ENCODE data around the gene EPC1.
A peak's percentile ranks its signal among the peaks of the same experiment; 100 is the strongest.

The EPC1 gene

GRCh38 chr10:32323051-32323450, 23.9 kb downstream of the EPC1 start:
- Mint-ChIP-seq H3K27ac (ENCODE audit: low read depth) (no peak overlapping the region), H3K4me1 (peaks cover 80% of the 10 kb centered on the region), H3K27me3 (no peaks in the 10 kb centered on the region), H3K36me3 (ENCODE audit: insufficient read depth) (peaks cover 33% of the 10 kb centered on the region), H3K9me3 (no peaks in the 10 kb centered on the region), H3K4me3 (no peak overlapping the region)
- ATAC-seq (replicated peaks; ENCODE audit: extremely low read depth, poor library complexity, severe bottlenecking) (no peak), DNase-seq (ENCODE audit: low spot score in 2 of 2) (no peak)

- no peaks in the 10 kb centered on the region for H3K27me3 Mint-ChIP-seq
- H3K4me3 Mint-ChIP-seq, result no peak overlapping the region
- ATAC-seq (replicated peaks; ENCODE audit: extremely low read depth, poor library complexity, severe bottlenecking) (no peak), DNase-seq (ENCODE audit: low spot score in 2 of 2) (no peak)
- H3K36me3 Mint-ChIP-seq (ENCODE audit: insufficient read depth), result peaks cover 25% of the 10 kb centered on the region
- H3K27ac Mint-ChIP-seq (ENCODE audit: low read depth), result peak overlapping the region; percentile 16
- peaks cover 77% of the 10 kb centered on the region for H3K4me1 Mint-ChIP-seq
- H3K9me3 Mint-ChIP-seq, result no peaks in the 10 kb centered on the region
Observed at GRCh38 chr10:32321016-32321631, 25.8 kb downstream of the EPC1 start.

- Mint-ChIP-seq H3K27ac (ENCODE audit: low read depth) (peak overlapping the region; percentile 86), H3K4me1 (peaks cover 83% of the 10 kb centered on the region), H3K4me3 (peak overlapping the region; percentile 56), H3K36me3 (ENCODE audit: insufficient read depth) (peaks cover 14% of the 10 kb centered on the region), H3K27me3 (no peaks in the 10 kb centered on the region), H3K9me3 (no peaks in the 10 kb centered on the region)
- ATAC-seq (replicated peaks; ENCODE audit: extremely low read depth, poor library complexity, severe bottlenecking) (peak; percentile 39), DNase-seq (ENCODE audit: low spot score in 2 of 2) (no peak)
Observed at GRCh38 chr10:32318476-32318896, 28.5 kb downstream of the EPC1 start.

- Mint-ChIP-seq H3K4me3 (peak overlapping the region; percentile 56), H3K36me3 (ENCODE audit: insufficient read depth) (peaks cover 13% of the 10 kb centered on the region), H3K9me3 (no peaks in the 10 kb centered on the region), H3K27me3 (no peaks in the 10 kb centered on the region), H3K27ac (ENCODE audit: low read depth) (peak overlapping the region; percentile 86), H3K4me1 (peaks cover 84% of the 10 kb centered on the region)
- peak; percentile 92 for ATAC-seq (replicated peaks; ENCODE audit: extremely low read depth, poor library complexity, severe bottlenecking)
- DNase-seq (ENCODE audit: low spot score in 2 of 2), result no peak
Observed at GRCh38 chr10:32317795-32318357, 29.1 kb downstream of the EPC1 start.

GRCh38 chr10:32315424-32315823, 31.5 kb downstream of the EPC1 start:
- Mint-ChIP-seq H3K27ac (ENCODE audit: low read depth) (peak overlapping the region; percentile 86), H3K4me3 (peak overlapping the region; percentile 10), H3K36me3 (ENCODE audit: insufficient read depth) (peaks cover 9% of the 10 kb centered on the region), H3K27me3 (no peaks in the 10 kb centered on the region), H3K4me1 (peaks cover 76% of the 10 kb centered on the region), H3K9me3 (no peaks in the 10 kb centered on the region)
- DNase-seq (ENCODE audit: low spot score in 2 of 2), result no peak
- ATAC-seq (replicated peaks; ENCODE audit: extremely low read depth, poor library complexity, severe bottlenecking), result no peak

- DNase-seq (ENCODE audit: low spot score in 2 of 2) (no peak), ATAC-seq (replicated peaks; ENCODE audit: extremely low read depth, poor library complexity, severe bottlenecking) (no peak)
- Mint-ChIP-seq H3K36me3 (ENCODE audit: insufficient read depth) (peaks cover 9% of the 10 kb centered on the region), H3K9me3 (no peaks in the 10 kb centered on the region), H3K27ac (ENCODE audit: low read depth) (peak overlapping the region; percentile 47), H3K27me3 (no peaks in the 10 kb centered on the region), H3K4me3 (no peak overlapping the region), H3K4me1 (peaks cover 68% of the 10 kb centered on the region)
Observed at GRCh38 chr10:32314588-32314987, 32.4 kb downstream of the EPC1 start.

GRCh38 chr10:32308027-32308603, 38.8 kb downstream of the EPC1 start:
- Mint-ChIP-seq H3K27ac (ENCODE audit: low read depth) (peak overlapping the region; percentile 88), H3K36me3 (ENCODE audit: insufficient read depth) (peaks cover 35% of the 10 kb centered on the region), H3K4me3 (peak overlapping the region; percentile 62), H3K4me1 (peaks cover 64% of the 10 kb centered on the region), H3K9me3 (no peaks in the 10 kb centered on the region), H3K27me3 (no peaks in the 10 kb centered on the region)
- ATAC-seq (replicated peaks; ENCODE audit: extremely low read depth, poor library complexity, severe bottlenecking) (peak; percentile 82), DNase-seq (ENCODE audit: low spot score in 2 of 2) (no peak)

GRCh38 chr10:32307609-32308008, 39.3 kb downstream of the EPC1 start:
- ATAC-seq (replicated peaks; ENCODE audit: extremely low read depth, poor library complexity, severe bottlenecking), result no peak
- peaks cover 65% of the 10 kb centered on the region for H3K4me1 Mint-ChIP-seq
- H3K4me3 Mint-ChIP-seq, result peak overlapping the region; percentile 62

GRCh38 chr10:32299354-32299980, 47.5 kb downstream of the EPC1 start:
- no peaks in the 10 kb centered on the region for H3K9me3 Mint-ChIP-seq
- H3K4me3 Mint-ChIP-seq, result peak overlapping the region; percentile 25
- ATAC-seq (replicated peaks; ENCODE audit: extremely low read depth, poor library complexity, severe bottlenecking), result no peak
- H3K27ac Mint-ChIP-seq (ENCODE audit: low read depth), result peak overlapping the region; percentile 44
- H3K36me3 Mint-ChIP-seq (ENCODE audit: insufficient read depth), result peaks cover 29% of the 10 kb centered on the region
- no peak for DNase-seq (ENCODE audit: low spot score in 2 of 2)
- peaks cover 59% of the 10 kb centered on the region for H3K4me1 Mint-ChIP-seq
- H3K27me3 Mint-ChIP-seq, result no peaks in the 10 kb centered on the region

More at GRCh38 chr10:32307609-32308008, 39.3 kb downstream of the EPC1 start:
- H3K27ac Mint-ChIP-seq (ENCODE audit: low read depth), result peak overlapping the region; percentile 88
- DNase-seq (ENCODE audit: low spot score in 2 of 2), result no peak
- H3K36me3 Mint-ChIP-seq (ENCODE audit: insufficient read depth), result peaks cover 40% of the 10 kb centered on the region
- no peaks in the 10 kb centered on the region for H3K9me3 Mint-ChIP-seq
- H3K27me3 Mint-ChIP-seq, result no peaks in the 10 kb centered on the region

GRCh38 chr10:32298075-32298812, 48.7 kb downstream of the EPC1 start:
- no peak for ATAC-seq (replicated peaks; ENCODE audit: extremely low read depth, poor library complexity, severe bottlenecking)
- Mint-ChIP-seq H3K9me3 (no peaks in the 10 kb centered on the region), H3K4me1 (peaks cover 55% of the 10 kb centered on the region), H3K36me3 (ENCODE audit: insufficient read depth) (peaks cover 25% of the 10 kb centered on the region), H3K4me3 (no peak overlapping the region), H3K27ac (ENCODE audit: low read depth) (no peak overlapping the region), H3K27me3 (no peaks in the 10 kb centered on the region)
- DNase-seq (ENCODE audit: low spot score in 2 of 2), result no peak

GRCh38 chr10:32295027-32295426, 51.9 kb downstream of the EPC1 start:
- ATAC-seq (replicated peaks; ENCODE audit: extremely low read depth, poor library complexity, severe bottlenecking) (peak; percentile 43), DNase-seq (ENCODE audit: low spot score in 2 of 2) (no peak)
- no peaks in the 10 kb centered on the region for H3K9me3 Mint-ChIP-seq
- no peak overlapping the region for H3K4me3 Mint-ChIP-seq
- H3K27ac Mint-ChIP-seq (ENCODE audit: low read depth), result no peak overlapping the region
- H3K4me1 Mint-ChIP-seq, result peaks cover 35% of the 10 kb centered on the region
- peaks cover 29% of the 10 kb centered on the region for H3K36me3 Mint-ChIP-seq (ENCODE audit: insufficient read depth)
- no peaks in the 10 kb centered on the region for H3K27me3 Mint-ChIP-seq

GRCh38 chr10:32293581-32293980, 53.4 kb downstream of the EPC1 start:
- ATAC-seq (replicated peaks; ENCODE audit: extremely low read depth, poor library complexity, severe bottlenecking), result no peak
- Mint-ChIP-seq H3K27ac (ENCODE audit: low read depth) (no peak overlapping the region), H3K4me3 (no peak overlapping the region), H3K27me3 (no peaks in the 10 kb centered on the region), H3K9me3 (no peaks in the 10 kb centered on the region), H3K36me3 (ENCODE audit: insufficient read depth) (peaks cover 33% of the 10 kb centered on the region), H3K4me1 (peaks cover 21% of the 10 kb centered on the region)
- no peak for DNase-seq (ENCODE audit: low spot score in 2 of 2)
